Caco-2 (cell line): ENCODE measurements around the gene ATP6AP2. TPM values are rescaled to one million over a fixed set of nuclear protein-coding genes. Genes with fewer than 3 reads are reported as not detected.
A peak's percentile ranks its signal among the peaks of the same experiment; 100 is the strongest.

Experiments
- Bru-seq: library from RNA; stranded (reverse); fragments of 400-500 nt; gene quantifications from one replicate; lab custom pipeline; 2021; lab: Mats Ljungman, UMichigan
- BruChase-seq, 2 experiments: library from RNA; stranded (reverse); fragments of 400-500 nt; gene quantifications; one replicate each; lab custom pipeline; 2021; lab: Mats Ljungman, UMichigan
- BruUV-seq: library from RNA; stranded (reverse); fragments of 400-500 nt; replicated peaks from 2 replicates; lab custom pipeline; 2021; lab: Mats Ljungman, UMichigan
- CTCF ChIA-PET: fragments of 300-600 bp; sonication (Branson Sonifier 250); formaldehyde crosslinking; loops from one replicate; lab custom pipeline; 2022; ENCODE audit warnings: antibody characterized with exemption; lab: Charles Lee
- POLR2A ChIA-PET: fragments of 300-600 bp; sonication (Branson Sonifier 250); formaldehyde crosslinking; loops from one replicate; lab custom pipeline; 2022; ENCODE audit warnings: antibody characterized with exemption; lab: Charles Lee
- DNase-seq, 2 experiments: peaks; one replicate each; pipeline versions ENCODE4 v3.0.0 to v3.0.0-alpha.2; 2020 to 2022
- H3K27me3 ChIP-seq: replicated peaks from 2 replicates; pipeline ENCODE4 v1.6.0; 2011; ENCODE audit warnings: low read length; ENCODE audit not compliant: control insufficient read depth, insufficient read depth
- H3K36me3 ChIP-seq: 2 replicates; pipeline ENCODE4 v1.5.1; 2011; ENCODE audit warnings: low read length; ENCODE audit not compliant: control insufficient read depth, insufficient read depth
- H3K4me1 ChIP-seq: fragments of 250-450 bp; sonication (Bioruptor Pico); 2 replicates; pipeline ENCODE4 v1.5.1; 2020; ENCODE audit warnings: mild to moderate bottlenecking
- H3K4me3 ChIP-seq: 2 replicates; pipeline ENCODE4 v1.5.1; 2011; ENCODE audit warnings: low read depth, mild to moderate bottlenecking, control low read depth, low read length
- H3K9me3 ChIP-seq: fragments of 250-450 bp; sonication (Bioruptor Pico); 2 replicates; pipeline ENCODE4 v1.5.1; 2020; ENCODE audit warnings: mild to moderate bottlenecking, moderate library complexity
- H3K27ac Mint-ChIP-seq: one replicate; pipeline ENCODE4 v1.8.0; 2022; ENCODE audit warnings: mixed read lengths; ENCODE audit not compliant: unreplicated experiment
- H3K27me3 Mint-ChIP-seq: one replicate; pipeline ENCODE4 v1.8.0; 2022; ENCODE audit warnings: mixed read lengths; ENCODE audit not compliant: insufficient read depth, unreplicated experiment
- H3K36me3 Mint-ChIP-seq: one replicate; pipeline ENCODE4 v1.8.0; 2022; ENCODE audit warnings: mild to moderate bottlenecking, mixed read lengths; ENCODE audit not compliant: insufficient read depth, unreplicated experiment
- H3K4me1 Mint-ChIP-seq: one replicate; pipeline ENCODE4 v1.8.0; 2022; ENCODE audit warnings: low read depth, mixed read lengths; ENCODE audit not compliant: unreplicated experiment
- H3K4me3 Mint-ChIP-seq: one replicate; pipeline ENCODE4 v1.8.0; 2022; ENCODE audit warnings: mild to moderate bottlenecking, moderate library complexity, mixed read lengths; ENCODE audit not compliant: unreplicated experiment
- H3K9me3 Mint-ChIP-seq: one replicate; pipeline ENCODE4 v1.8.0; 2022; ENCODE audit warnings: mixed read lengths; ENCODE audit not compliant: unreplicated experiment
- CTCF ChIP-seq, 2 experiments: fragments of 200-600 bp in 1 of 2; IDR thresholded peaks; 1 replicate in 1 of 2; 2 replicates in 1 of 2; pipeline versions ENCODE4 v1.5.1 to v1.8.0; 2011 to 2022; ENCODE audit warnings: antibody characterized with exemption in 1 of 2, control low read depth in 1 of 2, inconsistent platforms in 1 of 2, low read depth in 1 of 2, low read length in 1 of 2, mild to moderate bottlenecking in 1 of 2, moderate library complexity in 1 of 2; ENCODE audit not compliant: insufficient read depth in 1 of 2, severe bottlenecking in 1 of 2, unreplicated experiment in 1 of 2
- intact Hi-C: fragments of 100-400 bp; cut with micrococcal nuclease; formaldehyde crosslinking; loops from one replicate; pipeline ENCODE4 v1.10.0; 2022; ENCODE audit not compliant: unreplicated experiment
- long read RNA-seq: library from polyadenylated mRNA; stranded (forward); transcript quantifications from one replicate; pipeline ENCODE4 v2.0.0, GENCODE V29; 2022
- total RNA-seq: library from RNA; stranded (reverse); gene quantifications from 2 replicates; pipeline ENCODE4 v1.2.3, GENCODE V29; 2022

ATP6AP2 gene
- 86.6 and 90.0 TPM in 2 replicates for total RNA-seq
- Bru-seq, nascent RNA = percentile 66 among the genes with signal in this experiment
- BruChase-seq, experiment 1, labeled RNA remaining after a 2-hour chase = percentile 68 among the genes with signal in this experiment
- BruChase-seq, experiment 2, labeled RNA remaining after a 6-hour chase = percentile 83 among the genes with signal in this experiment
- long read RNA-seq, transcript ATP6AP2-217 (9 exons, 2,337 nt) = major isoform, 366 of 404 reads
- long read RNA-seq, partial matches to known transcripts = 7 of 404 reads
- long read RNA-seq, other reads (novel, unspliced or antisense) = 19 of 404 reads

- CTCF ChIA-PET = interaction anchor here (1.2 to 1.5 kb wide), 3 partner anchors 9 to 71 kb away, joined by 3 to 4 read pairs (median 3); no protein-coding TSS in a partner anchor
- intact Hi-C loops = no loop called here
- no TSS peak for BruUV-seq
- TF ChIP-seq CTCF (IDR thresholded peaks at IDR 0.05; ENCODE audit: insufficient read depth in 1 of 2, low read depth in 1 of 2, low read length in 1 of 2, severe bottlenecking in 1 of 2, unreplicated experiment in 1 of 2) = no peak
- Mint-ChIP-seq H3K27ac (peak within 1 kb of the TSS; percentile 95), H3K27me3 (no peaks in the 10 kb centered on the region), H3K4me1 (peaks cover 5% of the 10 kb centered on the region), H3K4me3 (peak within 1 kb of the TSS; percentile 97), H3K36me3 (peaks cover 7% of the 10 kb centered on the region), H3K9me3 (no peaks in the 10 kb centered on the region)
- POLR2A ChIA-PET = interaction anchor here (0.5 to 1.0 kb wide), 2 partner anchors 9 to 485 kb away, joined by 3 to 4 read pairs; no protein-coding TSS in a partner anchor
- no peaks in the 10 kb centered on the region for H3K4me1 ChIP-seq
- DNase-seq = peak; percentile 92 to 94
- no peaks in the 10 kb centered on the region for H3K9me3 ChIP-seq
- H3K4me3 ChIP-seq = peak within 1 kb of the TSS; percentile 80
- H3K27me3 ChIP-seq = no peaks in the 10 kb centered on the region
- no peaks in the 10 kb centered on the region for H3K36me3 ChIP-seq
Observed at GRCh38 chrX:40580537-40581335, at the start of gene ATP6AP2. ATP6AP2 (plus strand) TSS chrX:40580970; CDS start chrX:40581066, 96 bp downstream.

GRCh38 chrX:40531056-40531826 lies 49.5 kb upstream of the ATP6AP2 start:
- H3K9me3 ChIP-seq = no peaks in the 10 kb centered on the region
- Mint-ChIP-seq H3K27me3 (no peaks in the 10 kb centered on the region), H3K4me1 (no peaks in the 10 kb centered on the region), H3K27ac (no peak overlapping the region), H3K36me3 (no peaks in the 10 kb centered on the region), H3K4me3 (peak overlapping the region; percentile 24), H3K9me3 (no peaks in the 10 kb centered on the region)
- DNase-seq = peak; percentile 11 to 66
- ChIA-PET CTCF (interaction anchor here (0.8 kb wide), 1 partner anchor 25 kb away, joined by 5 read pairs; no protein-coding TSS in a partner anchor), POLR2A (no interaction called here)
- no TSS peak for BruUV-seq
- no peaks in the 10 kb centered on the region for H3K36me3 ChIP-seq
- intact Hi-C loops = no loop called here
- H3K27me3 ChIP-seq = no peaks in the 10 kb centered on the region
- peaks cover 9% of the 10 kb centered on the region for H3K4me1 ChIP-seq
- TF ChIP-seq CTCF (IDR thresholded peaks at IDR 0.05; ENCODE audit: insufficient read depth in 1 of 2, low read depth in 1 of 2, low read length in 1 of 2, severe bottlenecking in 1 of 2, unreplicated experiment in 1 of 2) = no peak
- no peak overlapping the region for H3K4me3 ChIP-seq

GRCh38 chrX:40537310-40537709 lies 43.5 kb upstream of the ATP6AP2 start:
- no peaks in the 10 kb centered on the region for H3K9me3 Mint-ChIP-seq
- no peaks in the 10 kb centered on the region for H3K36me3 Mint-ChIP-seq
- no peaks in the 10 kb centered on the region for H3K27me3 Mint-ChIP-seq
- no TSS peak for BruUV-seq
- Histone ChIP-seq H3K36me3 (no peaks in the 10 kb centered on the region), H3K4me3 (no peak overlapping the region), H3K9me3 (no peaks in the 10 kb centered on the region), H3K27me3 (no peaks in the 10 kb centered on the region), H3K4me1 (no peaks in the 10 kb centered on the region)
- POLR2A ChIA-PET = no interaction called here
- H3K4me1 Mint-ChIP-seq = peaks cover 7% of the 10 kb centered on the region
- CTCF ChIA-PET = no interaction called here
- no peak overlapping the region for H3K4me3 Mint-ChIP-seq
- no peak for TF ChIP-seq CTCF (IDR thresholded peaks at IDR 0.05; ENCODE audit: insufficient read depth in 1 of 2, low read depth in 1 of 2, low read length in 1 of 2, severe bottlenecking in 1 of 2, unreplicated experiment in 1 of 2)
- DNase-seq = no peak
- intact Hi-C loops = no loop called here
- H3K27ac Mint-ChIP-seq = no peak overlapping the region
